ENCODE results near the gene CD28. TPM values are rescaled to one million over a fixed set of nuclear protein-coding genes. Genes with fewer than 3 reads are reported as not detected.

Gene CD28
- total RNA-seq, 1 donor from 2014 or later: 2.5 TPM

GRCh38 chr2:203728321-203728720 is 21.9 kb downstream of the CD28 start:
- Histone ChIP-seq H3K27ac (no peak overlapping the region), H3K36me3 (no peaks in the 10 kb centered on the region), H3K27me3 (no peaks in the 10 kb centered on the region), H3K4me1 (no peaks in the 10 kb centered on the region), H3K4me3 (no peak overlapping the region), H3K9me3 (no peaks in the 10 kb centered on the region)
- no peak for TF ChIP-seq CTCF (IDR thresholded peaks at IDR 0.05)
- ATAC-seq: no peak
- intact Hi-C loops (cut with DNase I): no loop called here
- no peak for DNase-seq

- no peak for ATAC-seq
Measured at GRCh38 chr2:203730076-203730729, 23.8 kb downstream of the CD28 start.

DNA sequence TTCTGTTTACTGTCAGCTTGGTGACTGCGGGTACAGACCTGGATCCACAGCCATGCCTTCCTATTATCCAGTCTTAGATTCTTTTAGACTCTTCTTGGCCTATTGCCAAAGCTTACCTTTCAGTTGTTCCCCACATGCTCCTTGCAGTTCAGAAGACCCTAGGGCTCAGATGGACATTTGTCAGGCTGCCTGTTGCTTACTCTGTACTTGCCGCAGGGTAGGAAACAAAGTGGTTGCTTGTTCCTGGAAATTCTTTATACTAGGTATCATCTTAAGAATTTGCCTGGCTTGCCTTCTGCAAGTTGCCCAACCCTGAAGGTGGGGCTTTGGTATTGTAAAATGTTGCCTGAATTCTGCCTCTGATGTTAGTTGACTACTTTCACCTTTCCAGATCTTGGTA is 24.4 kb downstream of the CD28 start:
- Histone ChIP-seq H3K9me3 (no peaks in the 10 kb centered on the region), H3K4me1 (no peaks in the 10 kb centered on the region), H3K4me3 (no peak overlapping the region), H3K27ac (no peak overlapping the region), H3K27me3 (no peaks in the 10 kb centered on the region), H3K36me3 (no peaks in the 10 kb centered on the region)
- no peak for DNase-seq
- no peak for TF ChIP-seq CTCF (IDR thresholded peaks at IDR 0.05)
- no peak for ATAC-seq
- intact Hi-C loops (cut with DNase I): no loop called here

More at GRCh38 chr2:203730076-203730729, 23.8 kb downstream of the CD28 start:
- intact Hi-C loops (cut with DNase I): no loop called here
- Histone ChIP-seq H3K9me3 (no peaks in the 10 kb centered on the region), H3K27me3 (no peaks in the 10 kb centered on the region), H3K4me1 (no peaks in the 10 kb centered on the region), H3K4me3 (no peak overlapping the region), H3K27ac (no peak overlapping the region), H3K36me3 (no peaks in the 10 kb centered on the region)
- no peak for DNase-seq
- no peak for TF ChIP-seq CTCF (IDR thresholded peaks at IDR 0.05)

- H3K36me3 ChIP-seq: no peaks in the 10 kb centered on the region
- DNase-seq (no peak), ATAC-seq (no peak)
- no peaks in the 10 kb centered on the region for H3K4me1 ChIP-seq
- intact Hi-C loops (cut with DNase I): no loop called here
- H3K27ac ChIP-seq: no peak overlapping the region
- H3K4me3 ChIP-seq: no peak overlapping the region
- no peaks in the 10 kb centered on the region for H3K9me3 ChIP-seq
- TF ChIP-seq CTCF (IDR thresholded peaks at IDR 0.05): no peak
- H3K27me3 ChIP-seq: no peaks in the 10 kb centered on the region
Measured at GRCh38 chr2:203732092-203732952, 25.9 kb downstream of the CD28 start.

DNA sequence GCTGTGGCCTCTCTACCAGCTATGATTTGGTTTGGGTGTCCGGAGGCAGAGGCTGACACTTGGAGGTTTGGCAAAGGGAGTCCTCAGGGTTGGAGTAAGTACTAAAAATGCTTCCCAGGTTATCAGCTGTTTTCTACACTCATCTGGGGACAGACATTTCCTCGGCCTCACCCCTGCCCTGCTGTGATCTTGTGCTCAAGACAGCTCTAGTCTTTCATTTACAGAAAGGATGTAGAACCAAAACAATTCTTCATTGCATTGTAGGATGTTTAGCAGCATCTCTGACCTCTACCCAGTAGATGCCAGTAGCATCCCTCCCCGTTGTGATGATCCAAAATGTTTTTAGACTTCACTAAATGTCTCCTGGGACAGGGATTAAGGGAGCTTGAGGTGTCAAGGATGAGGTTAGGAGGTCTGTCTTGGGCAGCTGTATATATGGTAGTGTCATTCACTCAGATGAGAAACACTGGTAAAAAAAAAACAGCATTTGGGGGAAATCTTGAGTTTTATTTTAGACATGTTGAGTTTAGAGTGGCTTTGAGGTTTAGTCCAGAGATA is 26.6 kb downstream of the CD28 start:
- Histone ChIP-seq H3K36me3 (no peaks in the 10 kb centered on the region), H3K4me3 (no peak overlapping the region), H3K4me1 (no peaks in the 10 kb centered on the region), H3K27me3 (no peaks in the 10 kb centered on the region), H3K27ac (no peak overlapping the region), H3K9me3 (no peaks in the 10 kb centered on the region)
- ATAC-seq (no peak), DNase-seq (no peak)
- no peak for TF ChIP-seq CTCF (IDR thresholded peaks at IDR 0.05)
- intact Hi-C loops (cut with DNase I): no loop called here

All from upper lobe of right lung (tissue), 1 donor.